GM12878 (cell line): ENCODE results near the gene ATF2.

Source experiments
- CTCF ChIP-seq, 3 experiments: IDR thresholded peaks in 2 of 3; conservative IDR thresholded peaks in 1 of 3; 2 replicates each; pipeline ENCODE4 v1.5.1; 2011; ENCODE audit warnings: low read depth in 3 of 3, low read length in 3 of 3, mild to moderate bottlenecking in 3 of 3, control low read depth in 2 of 3, moderate library complexity in 2 of 3, inconsistent platforms in 1 of 3, mixed read lengths in 1 of 3; ENCODE audit not compliant: control insufficient read depth in 2 of 3, insufficient read depth in 1 of 3; ENCODE audit errors: extremely low read depth in 1 of 3
- REST ChIP-seq: IDR thresholded peaks from 2 replicates; pipeline ENCODE4 v1.6.1; 2012; ENCODE audit warnings: mild to moderate bottlenecking, low read depth, low read length
- TCF12 ChIP-seq: IDR thresholded peaks from 2 replicates; pipeline ENCODE4 v1.6.1; 2011; ENCODE audit warnings: low read depth, mild to moderate bottlenecking, low read length

- TF ChIP-seq TCF12: no peak
- no peak for TF ChIP-seq REST
- no peak for TF ChIP-seq CTCF (IDR thresholded peaks at IDR 0.05 in 2 of 3, conservative IDR thresholded peaks at IDR 0.05 in 1 of 3; ENCODE audit: control insufficient read depth in 2 of 3, extremely low read depth in 1 of 3, insufficient read depth in 1 of 3, low read depth in 3 of 3, low read length in 3 of 3)
These were observed 64.8 kb downstream of the ATF2 start for GRCh38 chr2:175103191-175103590.
